GM12892 (cell line): ENCODE measurements around the gene TMEM269.

Source experiments
- POLR2A ChIP-seq: IDR thresholded peaks from 2 replicates; pipeline ENCODE4 v1.6.1; 2011; ENCODE audit warnings: low read depth, low read length, control low read depth
- POLR2AphosphoS5 ChIP-seq: IDR thresholded peaks from 2 replicates; pipeline ENCODE4 v1.6.1; 2011; ENCODE audit warnings: low read depth, low read length, control low read depth

- TF ChIP-seq POLR2AphosphoS5 (peak; percentile 59), POLR2A (peak; percentile 76)
Observed at GRCh38 chr1:42816585-42817439, 32.0 kb downstream of the TMEM269 start, which contains the start of the genes ERMAP and SVBP.
